Activated CD8-positive, alpha-beta T cell treated with anti-CD3 and anti-CD28 coated beads for 36 hours (primary cell): ENCODE data around the gene FGD5. TPM values are rescaled to one million over a fixed set of nuclear protein-coding genes. Genes with fewer than 3 reads are reported as not detected.

Experiments used
- ATAC-seq: fragments of 200-7000 bp; cut with Tn5 transposase; one replicate; pipeline ENCODE4 v1.10.0; 2021; ENCODE audit warnings: mild to moderate bottlenecking, moderate library complexity
- CTCF ChIA-PET: fragments of 350-600 bp; sonication (Branson Sonifier 250); formaldehyde crosslinking; loops from one replicate; lab custom pipeline; 2021; ENCODE audit warnings: antibody characterized with exemption; lab: Charles Lee
- POLR2A ChIA-PET: fragments of 350-600 bp; sonication (Branson Sonifier 250); formaldehyde crosslinking; loops from one replicate; lab custom pipeline; 2021; ENCODE audit warnings: antibody characterized with exemption; lab: Charles Lee
- DNase-seq: peaks from one replicate; pipeline ENCODE4 v3.0.0-alpha.2; 2020
- H3K27ac Mint-ChIP-seq: one replicate; pipeline ENCODE4 v1.8.0; 2021; ENCODE audit warnings: mild to moderate bottlenecking, mixed read lengths
- H3K27me3 Mint-ChIP-seq: one replicate; pipeline ENCODE4 v1.8.0; 2021; ENCODE audit warnings: mixed read lengths
- H3K36me3 Mint-ChIP-seq: one replicate; pipeline ENCODE4 v1.8.0; 2021; ENCODE audit warnings: low read depth, mixed read lengths
- H3K4me1 Mint-ChIP-seq: one replicate; pipeline ENCODE4 v1.8.0; 2021; ENCODE audit warnings: low read depth, mixed read lengths
- H3K4me3 Mint-ChIP-seq: one replicate; pipeline ENCODE4 v1.8.0; 2021; ENCODE audit warnings: mild to moderate bottlenecking, moderate library complexity, mixed read lengths
- H3K9me3 Mint-ChIP-seq: one replicate; pipeline ENCODE4 v1.8.0; 2021; ENCODE audit warnings: mixed read lengths
- CTCF ChIP-seq: fragments of 200-600 bp; IDR thresholded peaks from one replicate; pipeline ENCODE4 v1.8.0; 2022; ENCODE audit warnings: antibody characterized with exemption, mild to moderate bottlenecking
- intact Hi-C: fragments of 100-400 bp; cut with micrococcal nuclease; formaldehyde crosslinking; loops from one replicate; pipeline ENCODE4 v1.10.0; 2022
- total RNA-seq, 2 experiments: library from RNA; stranded (reverse); gene quantifications; one replicate each; pipeline ENCODE4 v1.2.3, GENCODE V29; 2021

FGD5 gene
- total RNA-seq, 2 experiments from 2014 or later, result not detected

GRCh38 chr3:14848906-14849305, 30.1 kb downstream of the FGD5 start:
- H3K27me3 Mint-ChIP-seq, result peaks cover 3% of the 10 kb centered on the region
- H3K4me3 Mint-ChIP-seq, result no peak overlapping the region
- ATAC-seq, result no peak
- CTCF ChIA-PET, result no interaction called here
- intact Hi-C loops, result loop anchor here (5.0 kb wide), 1 partner anchor 42 kb away; no protein-coding TSS in a partner anchor
- no peaks in the 10 kb centered on the region for H3K9me3 Mint-ChIP-seq
- DNase-seq, result no peak
- TF ChIP-seq CTCF, result no peak
- no peaks in the 10 kb centered on the region for H3K36me3 Mint-ChIP-seq
- POLR2A ChIA-PET, result no interaction called here
- H3K27ac Mint-ChIP-seq, result no peak overlapping the region
- peaks cover 3% of the 10 kb centered on the region for H3K4me1 Mint-ChIP-seq

- Mint-ChIP-seq H3K27ac (no peak overlapping the region), H3K27me3 (peaks cover 3% of the 10 kb centered on the region), H3K4me3 (no peak overlapping the region), H3K4me1 (peaks cover 3% of the 10 kb centered on the region), H3K36me3 (no peaks in the 10 kb centered on the region), H3K9me3 (no peaks in the 10 kb centered on the region)
- TF ChIP-seq CTCF, result no peak
- no peak for DNase-seq
- ChIA-PET POLR2A (no interaction called here), CTCF (no interaction called here)
- ATAC-seq, result no peak
- intact Hi-C loops, result loop anchor here (5.0 kb wide), 1 partner anchor 42 kb away; no protein-coding TSS in a partner anchor
Observed at GRCh38 chr3:14849638-14850230, 31.0 kb downstream of the FGD5 start.

GRCh38 chr3:14852058-14852594, 33.4 kb downstream of the FGD5 start:
- DNase-seq (no peak), ATAC-seq (no peak)
- CTCF ChIA-PET, result no interaction called here
- no peaks in the 10 kb centered on the region for H3K9me3 Mint-ChIP-seq
- no peak overlapping the region for H3K4me3 Mint-ChIP-seq
- peaks cover 3% of the 10 kb centered on the region for H3K4me1 Mint-ChIP-seq
- H3K27ac Mint-ChIP-seq, result no peak overlapping the region
- H3K27me3 Mint-ChIP-seq, result peaks cover 5% of the 10 kb centered on the region
- no peaks in the 10 kb centered on the region for H3K36me3 Mint-ChIP-seq
- no peak for TF ChIP-seq CTCF
- POLR2A ChIA-PET, result no interaction called here
- intact Hi-C loops, result no loop called here

- H3K4me3 Mint-ChIP-seq, result no peak overlapping the region
- intact Hi-C loops, result no loop called here
- CTCF ChIA-PET, result no interaction called here
- no peaks in the 10 kb centered on the region for H3K9me3 Mint-ChIP-seq
- POLR2A ChIA-PET, result no interaction called here
- peaks cover 4% of the 10 kb centered on the region for H3K27me3 Mint-ChIP-seq
- ATAC-seq (no peak), DNase-seq (no peak)
- no peak for TF ChIP-seq CTCF
- no peaks in the 10 kb centered on the region for H3K36me3 Mint-ChIP-seq
- H3K4me1 Mint-ChIP-seq, result peaks cover 3% of the 10 kb centered on the region
- no peak overlapping the region for H3K27ac Mint-ChIP-seq
Observed at GRCh38 chr3:14852717-14853116, 34.0 kb downstream of the FGD5 start.

- intact Hi-C loops, result no loop called here
- ChIA-PET POLR2A (interaction anchor here (0.6 kb wide), 1 partner anchor 224 kb away, joined by 3 read pairs; no protein-coding TSS in a partner anchor), CTCF (no interaction called here)
- no peak for TF ChIP-seq CTCF
- Mint-ChIP-seq H3K27me3 (peaks cover 7% of the 10 kb centered on the region), H3K9me3 (no peaks in the 10 kb centered on the region), H3K4me3 (no peak overlapping the region), H3K4me1 (no peaks in the 10 kb centered on the region), H3K27ac (no peak overlapping the region), H3K36me3 (no peaks in the 10 kb centered on the region)
- DNase-seq (no peak), ATAC-seq (no peak)
Observed at GRCh38 chr3:14853271-14853951, 34.6 kb downstream of the FGD5 start.
